HepG2 (cell line): Measurements from ENCODE around the gene MAN1A1. TPM values are rescaled to one million over a fixed set of nuclear protein-coding genes. Genes with fewer than 3 reads are reported as not detected.
"Not testable (repeated sequence)": the region's sequence is repeated elsewhere in the genome, so short reads cannot be mapped to it uniquely, and the experiment has no call there.

Experiments
- ATAC-seq: fragments of 200-7000 bp; cut with Tn5 transposase; 3 replicates; pipeline ENCODE4 v1.9.1; 2020; ENCODE audit warnings: mild to moderate bottlenecking, moderate library complexity
- BruUV-seq: library from RNA; stranded (reverse); fragments of 400-500 nt; replicated peaks from 2 replicates; lab custom pipeline; 2021; lab: Mats Ljungman, UMichigan
- CTCF ChIA-PET: fragments of 300-600 bp; formaldehyde crosslinking; extraction: SDS; loops from one replicate; lab custom pipeline; 2021; ENCODE audit warnings: low total read pairs, inconsistent platforms, low intra/inter-chr PET ratio; lab: Yijun Ruan, JAX
- POLR2A ChIA-PET: fragments of 350-600 bp; sonication (Branson Sonifier 250); formaldehyde crosslinking; loops from one replicate; lab custom pipeline; 2020; ENCODE audit warnings: antibody characterized with exemption, inconsistent platforms; lab: Yijun Ruan, JAX
- DNase-seq: peaks from one replicate; pipeline ENCODE4 v3.0.0-alpha.2; 2015; ENCODE audit warnings: low spot score
- FAIRE-seq: peaks from 3 replicates; lab custom pipeline; 2011; peaks lifted over from hg19 to GRCh38; lab: Jason Lieb, UNC
- H2AFZ ChIP-seq: one replicate; pipeline ENCODE4 v1.6.1; 2011; ENCODE audit warnings: low read length, inconsistent platforms
- H3K27ac ChIP-seq: fragments of 300-600 bp; 3 replicates; pipeline ENCODE4 v1.8.0; 2011; ENCODE audit warnings: mixed run types, mild to moderate bottlenecking, mixed read lengths, low read length, inconsistent platforms; ENCODE audit not compliant: insufficient read depth; ENCODE audit errors: extremely low read length
- H3K27me3 ChIP-seq, 2 experiments: fragments of 200-600 bp in 1 of 2; 2 replicates in 1 of 2; 3 replicates in 1 of 2; pipeline versions ENCODE4 v1.6.0 to v1.8.0; 2011; ENCODE audit warnings: low read length in 2 of 2, mild to moderate bottlenecking in 2 of 2, moderate library complexity in 2 of 2, inconsistent platforms in 1 of 2; ENCODE audit not compliant: insufficient read depth in 2 of 2, control insufficient read depth in 1 of 2
- H3K36me3 ChIP-seq, 2 experiments: fragments of 200-600 bp in 1 of 2; replicated peaks in 1 of 2; 2 replicates in 1 of 2; 3 replicates in 1 of 2; pipeline versions ENCODE4 v1.5.1 to v1.8.0; 2011; ENCODE audit warnings: low read length in 2 of 2, inconsistent platforms in 1 of 2; ENCODE audit not compliant: insufficient read depth in 2 of 2, control insufficient read depth in 1 of 2
- H3K4me1 ChIP-seq: 2 replicates; pipeline ENCODE4 v1.5.1; 2012; ENCODE audit warnings: low read length, inconsistent platforms; ENCODE audit not compliant: insufficient read depth
- H3K4me2 ChIP-seq: 2 replicates; pipeline ENCODE4 v1.6.0; 2011; ENCODE audit warnings: low read depth, low read length, inconsistent platforms
- H3K4me3 ChIP-seq, 3 experiments: fragments of 200-600 bp in 1 of 3; sonication (generic), shearing (Covaris generic) in 1 of 3; replicated peaks in 1 of 3; 2 replicates each; pipeline ENCODE4 v1.5.1; 2011 to 2016; ENCODE audit warnings: low read length in 3 of 3, inconsistent platforms in 2 of 3, low read depth in 2 of 3, mild to moderate bottlenecking in 2 of 3, control low read depth in 1 of 3, mixed read lengths in 1 of 3; ENCODE audit not compliant: insufficient read depth in 1 of 3
- H3K79me2 ChIP-seq: one replicate; pipeline ENCODE4 v1.6.1; 2011; ENCODE audit warnings: low read length, inconsistent platforms; ENCODE audit not compliant: insufficient read depth
- H3K9ac ChIP-seq: 2 replicates; pipeline ENCODE4 v1.6.0; 2011; ENCODE audit warnings: mild to moderate bottlenecking, low read depth, low read length, inconsistent platforms; ENCODE audit not compliant: insufficient read depth
- H3K9me3 ChIP-seq: 2 replicates; pipeline ENCODE4 v1.5.1; 2012; ENCODE audit warnings: mild to moderate bottlenecking, low read length
- H4K20me1 ChIP-seq: 2 replicates; pipeline ENCODE4 v1.6.0; 2011; ENCODE audit warnings: inconsistent platforms, mild to moderate bottlenecking, low read length, moderate library complexity; ENCODE audit not compliant: insufficient read depth
- BRCA1 ChIP-seq: sonication (generic); formaldehyde crosslinking; IDR thresholded peaks from 2 replicates; pipeline ENCODE4 v1.4.0; 2020; ENCODE audit warnings: missing genetic modification reagents
- ERF ChIP-seq: IDR thresholded peaks from 2 replicates; pipeline ENCODE4 v1.6.1; 2018; ENCODE audit warnings: missing biosample characterization, missing genetic modification reagents
- HOXD1 ChIP-seq: sonication (generic); formaldehyde crosslinking; IDR thresholded peaks from 2 replicates; pipeline ENCODE4 v1.5.0; 2020; ENCODE audit warnings: missing genetic modification reagents
- IKZF4 ChIP-seq: sonication (generic); formaldehyde crosslinking; IDR thresholded peaks from 2 replicates; pipeline ENCODE4 v1.5.1; 2020; ENCODE audit warnings: borderline replicate concordance, mild to moderate bottlenecking, low read depth, missing genetic modification reagents; ENCODE audit errors: not compliant biosample characterization
- POLR2AphosphoS5 ChIP-seq: IDR thresholded peaks from 2 replicates; pipeline ENCODE4 v1.6.1; 2012; ENCODE audit warnings: low read depth, low read length
- RFX1 ChIP-seq: fragments of 450-650 bp; IDR thresholded peaks from 2 replicates; pipeline ENCODE4 v1.6.1; 2017
- TBX3 ChIP-seq: fragments of 450-650 bp; IDR thresholded peaks from 2 replicates; pipeline ENCODE4 v1.6.1; 2017; ENCODE audit warnings: antibody characterized with exemption, mild to moderate bottlenecking, inconsistent platforms, borderline replicate concordance
- WGBS: methylation state at CpG from one replicate; pipeline ENCODE4 v1.1.6; 2017; ENCODE audit warnings: low lambda C conversion rate; 5-methylcytosine and 5-hydroxymethylcytosine counted together
- in situ Hi-C: cut with HindIII; loops from 2 replicates; pipeline ENCODE4 v1.10.0; 2017; ENCODE audit warnings: low pct_unique_long_range_greater_than_20kb; ENCODE audit not compliant: extremely low pct_ligation_motif_present
- intact Hi-C: fragments of 100-400 bp; cut with micrococcal nuclease; formaldehyde crosslinking; loops from one replicate; pipeline ENCODE4 v1.10.0; 2022; ENCODE audit not compliant: unreplicated experiment
- polyA plus RNA-seq, 8 experiments: library from polyadenylated mRNA; depleted of rRNA in 3 of 8; stranded (reverse) in 7 of 8; unstranded in 1 of 8; fragments of >200 nt; fragmentation: Illumina TruSeq in 4 of 8; extraction: Trizol in 4 of 8; gene quantifications; 2 replicates each; pipeline versions ENCODE4 v1.2.1 to v1.2.3, GENCODE V29; 2011 to 2016; ENCODE audit warnings: low read depth in 4 of 8, missing spikeins in 1 of 8, mixed read lengths in 1 of 8; ENCODE audit not compliant: insufficient read depth in 1 of 8
- total RNA-seq, 5 experiments: library from RNA; depleted of rRNA; stranded (reverse); fragments of >200 nt; fragmentation: Illumina TruSeq; extraction: Trizol; gene quantifications; 2 replicates each; pipeline ENCODE4 v1.2.3, GENCODE V29; 2016; ENCODE audit warnings: low read depth in 1 of 5
- TF ChIP-seq, protein P1 (sequence below): sonication (generic); formaldehyde crosslinking; conservative IDR thresholded peaks from 2 replicates; pipeline ENCODE4 v1.8.1; 2023; ENCODE audit warnings: missing genetic modification reagents
- TF ChIP-seq, protein P2 (sequence below): sonication (generic); formaldehyde crosslinking; IDR thresholded peaks from 2 replicates; pipeline ENCODE4 v1.5.1; 2020; ENCODE audit warnings: missing genetic modification reagents, mild to moderate bottlenecking, borderline replicate concordance
- TF ChIP-seq, protein P3 (sequence below): sonication (generic); formaldehyde crosslinking; IDR thresholded peaks from 2 replicates; pipeline ENCODE4 v1.4.0; 2020; ENCODE audit warnings: missing genetic modification reagents, low read depth, mild to moderate bottlenecking, borderline replicate concordance
- TF ChIP-seq, protein P4 (sequence below): sonication (generic); formaldehyde crosslinking; IDR thresholded peaks from 2 replicates; pipeline ENCODE4 v1.4.0; 2020; ENCODE audit warnings: mild to moderate bottlenecking, low read depth, missing genetic modification reagents

Gene MAN1A1
- total and polyA plus RNA-seq, 2 of the 13 experiments (the other 11 are each of a cell fraction or from before 2014, with no cell fraction given): 156 to 236 TPM

DNA sequence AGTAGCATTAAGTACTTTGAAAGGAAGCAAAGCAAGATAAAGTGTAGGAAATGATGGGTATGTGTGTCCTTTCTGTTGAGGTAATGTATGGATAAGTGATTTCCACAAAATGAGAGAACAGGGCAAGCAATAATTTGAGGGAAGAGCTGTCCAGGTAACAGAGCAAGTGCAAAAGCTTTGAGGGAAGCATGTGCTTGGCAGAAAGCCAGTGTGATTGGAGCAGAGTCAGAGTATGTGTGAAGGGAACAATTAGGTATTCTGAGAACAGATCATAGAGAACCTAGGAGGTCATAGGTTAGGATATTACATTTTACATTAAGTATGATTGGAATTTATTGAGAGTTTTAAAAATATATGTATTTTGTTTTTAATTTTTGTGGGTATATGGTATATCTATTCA is 30.2 kb upstream of the MAN1A1 start (continued):
- TF ChIP-seq, protein P1, sequence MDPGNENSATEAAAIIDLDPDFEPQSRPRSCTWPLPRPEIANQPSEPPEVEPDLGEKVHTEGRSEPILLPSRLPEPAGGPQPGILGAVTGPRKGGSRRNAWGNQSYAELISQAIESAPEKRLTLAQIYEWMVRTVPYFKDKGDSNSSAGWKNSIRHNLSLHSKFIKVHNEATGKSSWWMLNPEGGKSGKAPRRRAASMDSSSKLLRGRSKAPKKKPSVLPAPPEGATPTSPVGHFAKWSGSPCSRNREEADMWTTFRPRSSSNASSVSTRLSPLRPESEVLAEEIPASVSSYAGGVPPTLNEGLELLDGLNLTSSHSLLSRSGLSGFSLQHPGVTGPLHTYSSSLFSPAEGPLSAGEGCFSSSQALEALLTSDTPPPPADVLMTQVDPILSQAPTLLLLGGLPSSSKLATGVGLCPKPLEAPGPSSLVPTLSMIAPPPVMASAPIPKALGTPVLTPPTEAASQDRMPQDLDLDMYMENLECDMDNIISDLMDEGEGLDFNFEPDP (CRISPR knock-in tag): no peak
- TF ChIP-seq ERF (CRISPR knock-in tag) (no peak), POLR2AphosphoS5 (no peak), RFX1 (no peak), HOXD1 (CRISPR knock-in tag) (no peak), BRCA1 (CRISPR knock-in tag) (no peak), TBX3 (no peak), IKZF4 (CRISPR knock-in tag) (no peak)
- TF ChIP-seq, protein P2, sequence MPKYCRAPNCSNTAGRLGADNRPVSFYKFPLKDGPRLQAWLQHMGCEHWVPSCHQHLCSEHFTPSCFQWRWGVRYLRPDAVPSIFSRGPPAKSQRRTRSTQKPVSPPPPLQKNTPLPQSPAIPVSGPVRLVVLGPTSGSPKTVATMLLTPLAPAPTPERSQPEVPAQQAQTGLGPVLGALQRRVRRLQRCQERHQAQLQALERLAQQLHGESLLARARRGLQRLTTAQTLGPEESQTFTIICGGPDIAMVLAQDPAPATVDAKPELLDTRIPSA: no peak
- TF ChIP-seq, protein P3, sequence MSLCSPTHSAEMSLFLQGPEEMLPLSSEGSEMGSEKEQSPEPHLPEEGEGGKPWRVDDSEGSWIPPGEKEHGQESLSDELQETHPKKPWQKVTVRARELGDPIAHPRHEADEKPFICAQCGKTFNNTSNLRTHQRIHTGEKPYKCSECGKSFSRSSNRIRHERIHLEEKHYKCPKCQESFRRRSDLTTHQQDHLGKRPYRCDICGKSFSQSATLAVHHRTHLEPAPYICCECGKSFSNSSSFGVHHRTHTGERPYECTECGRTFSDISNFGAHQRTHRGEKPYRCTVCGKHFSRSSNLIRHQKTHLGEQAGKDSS (CRISPR knock-in tag): no peak
- TF ChIP-seq, protein P4, sequence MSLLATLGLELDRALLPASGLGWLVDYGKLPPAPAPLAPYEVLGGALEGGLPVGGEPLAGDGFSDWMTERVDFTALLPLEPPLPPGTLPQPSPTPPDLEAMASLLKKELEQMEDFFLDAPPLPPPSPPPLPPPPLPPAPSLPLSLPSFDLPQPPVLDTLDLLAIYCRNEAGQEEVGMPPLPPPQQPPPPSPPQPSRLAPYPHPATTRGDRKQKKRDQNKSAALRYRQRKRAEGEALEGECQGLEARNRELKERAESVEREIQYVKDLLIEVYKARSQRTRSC (CRISPR knock-in tag): no peak

DNA sequence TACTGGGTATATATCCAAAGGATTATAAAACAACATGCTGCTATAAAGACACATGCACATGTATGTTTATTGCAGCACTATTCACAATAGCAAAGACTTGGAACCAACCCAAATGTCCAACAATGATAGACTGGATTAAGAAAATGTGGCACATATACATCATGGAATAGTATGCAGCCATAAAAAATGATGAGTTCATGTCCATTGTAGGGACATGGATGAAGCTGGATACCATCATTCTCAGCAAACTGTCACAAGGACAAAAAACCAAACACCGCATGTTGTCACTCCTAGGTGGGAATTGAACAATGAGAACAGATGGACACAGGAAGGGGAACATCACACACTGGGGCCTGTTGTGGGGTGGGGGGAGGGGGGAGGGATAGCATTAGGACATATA is 27.5 kb upstream of the MAN1A1 start:
- H3K4me1 ChIP-seq, H3K4me3 ChIP-seq, H3K27me3 ChIP-seq, intact Hi-C loops, POLR2A ChIA-PET, H3K27ac ChIP-seq, H3K36me3 ChIP-seq, H2AFZ ChIP-seq, H3K9ac ChIP-seq, FAIRE-seq, H4K20me1 ChIP-seq, DNase-seq, CTCF ChIA-PET, H3K9me3 ChIP-seq, ATAC-seq, H3K79me2 ChIP-seq, H3K4me2 ChIP-seq, in situ Hi-C loops, BruUV-seq: not testable (repeated sequence)
- 96% methylated on average over 1 of the region's 1 CpG for WGBS
